H9 (cell line): ENCODE measurements around the gene CSTPP1. TPM values are rescaled to one million over a fixed set of nuclear protein-coding genes. Genes with fewer than 3 reads are reported as not detected.

Experiments used
- DNase-seq: peaks from one replicate; pipeline ENCODE4 v3.0.0-alpha.2; 2017
- H2AFZ ChIP-seq: one replicate; pipeline ENCODE4 v1.6.1; 2013; ENCODE audit warnings: mild to moderate bottlenecking, low read length, control low read depth, moderate library complexity
- H2AK5ac ChIP-seq: 2 replicates; pipeline ENCODE4 v1.6.1; 2013; ENCODE audit warnings: low read length, control low read depth, mixed read lengths; ENCODE audit not compliant: insufficient read length
- H2BK120ac ChIP-seq: one replicate; pipeline ENCODE4 v1.6.1; 2013; ENCODE audit warnings: low read depth, mild to moderate bottlenecking, low read length, control low read depth, inconsistent platforms; ENCODE audit not compliant: poor library complexity, severe bottlenecking
- H2BK12ac ChIP-seq: 2 replicates; pipeline ENCODE4 v1.6.1; 2013; ENCODE audit warnings: low read length, control low read depth, mixed read lengths, low read depth; ENCODE audit not compliant: insufficient read length
- H2BK15ac ChIP-seq: 2 replicates; pipeline ENCODE4 v1.6.1; 2013; ENCODE audit warnings: low read depth, low read length, control low read depth
- H2BK20ac ChIP-seq: one replicate; pipeline ENCODE4 v1.6.1; 2013; ENCODE audit warnings: low read depth, mild to moderate bottlenecking, low read length, control low read depth, inconsistent platforms; ENCODE audit not compliant: poor library complexity, severe bottlenecking
- H2BK5ac ChIP-seq: 2 replicates; pipeline ENCODE4 v1.6.1; 2013; ENCODE audit warnings: low read length, control low read depth, mixed read lengths; ENCODE audit not compliant: insufficient read length
- H3K14ac ChIP-seq: 2 replicates; pipeline ENCODE4 v1.6.1; 2013; ENCODE audit warnings: low read length, control low read depth; ENCODE audit not compliant: insufficient read depth
- H3K18ac ChIP-seq: 2 replicates; pipeline ENCODE4 v1.6.1; 2013; ENCODE audit warnings: low read depth, mild to moderate bottlenecking, mixed read lengths, low read length, control low read depth; ENCODE audit not compliant: insufficient read length
- H3K23ac ChIP-seq: 2 replicates; pipeline ENCODE4 v1.6.1; 2013; ENCODE audit warnings: low read length, control low read depth, mixed read lengths, low read depth; ENCODE audit not compliant: insufficient read length
- H3K23me2 ChIP-seq: 2 replicates; pipeline ENCODE4 v1.6.1; 2013; ENCODE audit warnings: low read depth, mild to moderate bottlenecking, mixed read lengths, low read length, control low read depth; ENCODE audit not compliant: insufficient read length, poor library complexity, severe bottlenecking
- H3K27ac ChIP-seq: 2 replicates; pipeline ENCODE4 v1.5.1; 2013; ENCODE audit warnings: low read length, control low read depth, mixed read lengths, low read depth; ENCODE audit not compliant: insufficient read length
- H3K27me3 ChIP-seq: 2 replicates; pipeline ENCODE4 v1.6.1; 2013; ENCODE audit warnings: low read length, control low read depth, inconsistent platforms; ENCODE audit not compliant: insufficient read depth
- H3K4ac ChIP-seq: 2 replicates; pipeline ENCODE4 v1.6.1; 2013; ENCODE audit warnings: low read depth, mild to moderate bottlenecking, control low read depth, inconsistent platforms, low read length, moderate library complexity
- H3K4me1 ChIP-seq: 2 replicates; pipeline ENCODE4 v1.6.1; 2013; ENCODE audit warnings: low read length, control low read depth, inconsistent platforms; ENCODE audit not compliant: insufficient read depth
- H3K4me2 ChIP-seq: 2 replicates; pipeline ENCODE4 v1.6.1; 2013; ENCODE audit warnings: low read length, control low read depth, mixed read lengths; ENCODE audit not compliant: insufficient read length, insufficient read depth
- H3K56ac ChIP-seq: 2 replicates; pipeline ENCODE4 v1.6.1; 2013; ENCODE audit warnings: low read depth, mild to moderate bottlenecking, mixed read lengths, low read length, control low read depth; ENCODE audit not compliant: insufficient read length
- H3K79me1 ChIP-seq: 2 replicates; pipeline ENCODE4 v1.6.1; 2013; ENCODE audit warnings: low read depth, mild to moderate bottlenecking, moderate library complexity, low read length, control low read depth, inconsistent platforms; ENCODE audit not compliant: insufficient read depth, poor library complexity, severe bottlenecking
- H3K79me2 ChIP-seq: 2 replicates; pipeline ENCODE4 v1.6.1; 2013; ENCODE audit warnings: low read length, control low read depth, inconsistent platforms; ENCODE audit not compliant: insufficient read depth
- H3K9ac ChIP-seq: 2 replicates; pipeline ENCODE4 v1.6.1; 2013; ENCODE audit warnings: low read length, control low read depth, mixed read lengths; ENCODE audit not compliant: insufficient read length; ENCODE audit errors: extremely low read depth
- H3K9me3 ChIP-seq: one replicate; pipeline ENCODE4 v1.6.1; 2013; ENCODE audit warnings: low read depth, low read length, inconsistent platforms; ENCODE audit not compliant: control insufficient read depth
- H3T11ph ChIP-seq: one replicate; pipeline ENCODE4 v1.6.1; 2013; ENCODE audit warnings: mild to moderate bottlenecking, low read length, control low read depth, inconsistent platforms
- H4K20me1 ChIP-seq: one replicate; pipeline ENCODE4 v1.6.1; 2013; ENCODE audit not compliant: control insufficient read depth, insufficient read length, insufficient read depth
- H4K5ac ChIP-seq: 2 replicates; pipeline ENCODE4 v1.6.1; 2013; ENCODE audit warnings: low read depth, mild to moderate bottlenecking, mixed read lengths, low read length, control low read depth; ENCODE audit not compliant: insufficient read length
- H4K8ac ChIP-seq: replicated peaks from 2 replicates; pipeline ENCODE4 v1.6.1; 2013; ENCODE audit warnings: low read length, control low read depth, mixed read lengths, low read depth; ENCODE audit not compliant: insufficient read length
- H4K91ac ChIP-seq: 2 replicates; pipeline ENCODE4 v1.6.1; 2013; ENCODE audit warnings: low read depth, mild to moderate bottlenecking, moderate library complexity, mixed read lengths, low read length, control low read depth; ENCODE audit not compliant: insufficient read length
- H3K27ac Mint-ChIP-seq, 3 experiments: 2 replicates in 2 of 3; 3 replicates in 1 of 3; pipeline ENCODE4 v1.8.0; 2020 to 2021; ENCODE audit warnings: mixed read lengths in 3 of 3, mild to moderate bottlenecking in 1 of 3, moderate library complexity in 1 of 3
- H3K27me3 Mint-ChIP-seq: 2 replicates; pipeline ENCODE4 v1.8.0; 2021; ENCODE audit warnings: low read depth, mild to moderate bottlenecking, moderate library complexity, mixed read lengths
- H3K36me3 Mint-ChIP-seq, 3 experiments: 2 replicates in 2 of 3; 3 replicates in 1 of 3; pipeline ENCODE4 v1.8.0; 2020 to 2021; ENCODE audit warnings: low read depth in 3 of 3, mixed read lengths in 3 of 3; ENCODE audit not compliant: insufficient read depth in 1 of 3
- H3K4me1 Mint-ChIP-seq, 2 experiments: 2 replicates each; pipeline ENCODE4 v1.8.0; 2020; ENCODE audit warnings: mixed read lengths in 2 of 2
- H3K4me3 Mint-ChIP-seq, 2 experiments: 2 replicates in 1 of 2; 3 replicates in 1 of 2; pipeline ENCODE4 v1.8.0; 2020 to 2021; ENCODE audit warnings: mild to moderate bottlenecking in 2 of 2, mixed read lengths in 2 of 2, moderate library complexity in 1 of 2
- H3K9me3 Mint-ChIP-seq, 2 experiments: 2 replicates in 1 of 2; 3 replicates in 1 of 2; pipeline ENCODE4 v1.8.0; 2020; ENCODE audit warnings: mild to moderate bottlenecking in 2 of 2, mixed read lengths in 2 of 2, moderate library complexity in 1 of 2
- CTCF ChIP-seq: fragments of 200-600 bp; sonication (generic); conservative IDR thresholded peaks from 3 replicates; pipeline ENCODE4 v1.8.0; 2021; ENCODE audit warnings: antibody characterized with exemption, mild to moderate bottlenecking
- WGBS: extraction: QIAGEN DNeasy Blood & Tissue Kit; methylation state at CpG from one replicate; pipeline ENCODE4 v1.1.7; 2013; ENCODE audit warnings: missing lambda C conversion rate, low lambda C conversion rate, mixed read lengths; ENCODE audit not compliant: insufficient read length; ENCODE audit errors: extremely low coverage; 5-methylcytosine and 5-hydroxymethylcytosine counted together
- total RNA-seq: library from RNA; stranded (reverse); gene quantifications from 2 replicates; pipeline ENCODE4 v1.2.1, GENCODE V29; 2021

Gene CSTPP1
- total RNA-seq, 1 experiment from 2014 or later, result 21.2 TPM

DNA sequence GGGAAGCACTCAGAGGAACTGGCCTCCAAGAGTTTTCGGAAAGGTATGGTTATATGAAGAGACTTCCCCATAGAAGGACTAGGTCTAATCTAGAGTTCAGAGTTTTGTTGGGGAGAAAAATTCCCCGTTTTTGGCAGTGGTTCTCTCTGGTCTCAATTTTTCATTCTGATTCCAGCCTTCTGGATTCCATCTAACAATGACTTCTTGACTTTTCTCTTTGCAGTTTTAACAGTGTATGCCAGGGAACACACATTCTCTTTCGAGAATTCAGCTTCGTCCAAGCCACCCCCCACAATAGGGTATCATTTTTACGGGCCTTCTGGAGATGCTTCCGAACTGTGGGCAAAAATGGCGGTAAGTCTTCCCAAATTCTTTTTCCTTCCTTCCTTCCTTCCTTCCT lies 115.6 kb downstream of the CSTPP1 start:
- Histone ChIP-seq H2BK20ac (no peak overlapping the region), H3K79me2 (no peaks in the 10 kb centered on the region), H4K20me1 (no peaks in the 10 kb centered on the region), H2BK15ac (no peak overlapping the region), H3K27me3 (no peaks in the 10 kb centered on the region), H4K5ac (no peak overlapping the region), H3K14ac (no peak overlapping the region), H3K9me3 (no peaks in the 10 kb centered on the region), H3K56ac (no peak overlapping the region), H3K23ac (no peak overlapping the region), H2BK5ac (no peak overlapping the region), H4K8ac (no peak overlapping the region), H2BK120ac (no peak overlapping the region), H3K23me2 (no peaks in the 10 kb centered on the region), H3K27ac (no peak overlapping the region), H3K18ac (no peak overlapping the region), H2AFZ (no peak overlapping the region), H2AK5ac (no peak overlapping the region), H3T11ph (no peak overlapping the region), H4K91ac (no peak overlapping the region), H3K79me1 (no peaks in the 10 kb centered on the region), H3K4ac (no peak overlapping the region), H2BK12ac (no peak overlapping the region), H3K4me1 (peaks cover 4% of the 10 kb centered on the region; the same call in 1 of the 2 replicates), H3K4me2 (no peak overlapping the region), H3K9ac (no peak overlapping the region)
- Mint-ChIP-seq H3K9me3 (no peaks in the 10 kb centered on the region; a peak in 1 of 5 replicates), H3K4me3 (no peak overlapping the region), H3K27ac (peak overlapping the region in 1 of 3 experiments; percentile 18; a peak in 2 of 7 replicates), H3K27me3 (no peaks in the 10 kb centered on the region), H3K36me3 (peaks cover 3 to 4% (median 4%) of the 10 kb centered on the region in 3 experiments; a peak in 5 of 7 replicates), H3K4me1 (peaks cover 13 to 14% of the 10 kb centered on the region in 2 experiments)
- TF ChIP-seq CTCF, result no peak
- DNase-seq, result no peak
- WGBS, result no CpG with 5 or more reads among the region's 7 CpGs
